Spinal cord (tissue), 10 donors: ENCODE measurements around the gene TP53I13. TPM values are rescaled to one million over a fixed set of nuclear protein-coding genes. Genes with fewer than 3 reads are reported as not detected.
"Not testable (repeated sequence)": the region's sequence is repeated elsewhere in the genome, so short reads cannot be mapped to it uniquely, and the experiment has no call there.

Experiments
- DNase-seq, 6 donors: peaks; one replicate each; pipeline versions ENCODE4 v3.0.0 to v3.0.0-alpha.2; 2013 to 2015; ENCODE audit warnings: low spot score in 6 of 6, low read depth in 4 of 6
- H3K27ac ChIP-seq: one replicate; pipeline ENCODE4 v1.5.1; 2013; ENCODE audit warnings: low read depth, low read length, control low read depth
- H3K27me3 ChIP-seq: one replicate; pipeline ENCODE4 v1.6.1; 2013; ENCODE audit warnings: low read length; ENCODE audit not compliant: control insufficient read depth, insufficient read depth
- H3K36me3 ChIP-seq: one replicate; pipeline ENCODE4 v1.6.1; 2013; ENCODE audit warnings: low read length; ENCODE audit not compliant: control insufficient read depth, insufficient read depth
- H3K4me1 ChIP-seq: one replicate; pipeline ENCODE4 v1.6.1; 2013; ENCODE audit warnings: low read length; ENCODE audit not compliant: control insufficient read depth, insufficient read depth
- H3K4me3 ChIP-seq: one replicate; pipeline ENCODE4 v1.5.1; 2013; ENCODE audit warnings: low read depth, low read length, control low read depth
- H3K9me3 ChIP-seq: one replicate; pipeline ENCODE4 v1.6.1; 2013; ENCODE audit warnings: low read length; ENCODE audit not compliant: control insufficient read depth, insufficient read depth
- WGBS: methylation state at CpG from one replicate; pipeline ENCODE4 v1.1.5; 2013; ENCODE audit warnings: missing lambda C conversion rate; ENCODE audit not compliant: insufficient coverage; 5-methylcytosine and 5-hydroxymethylcytosine counted together
- polyA plus RNA-seq, 2 donors: library from polyadenylated mRNA; unstranded; fragments of 120-200 nt; gene quantifications; one replicate each; pipeline ENCODE4 v1.2.1, GENCODE V29; 2013; ENCODE audit not compliant: insufficient read length in 2 of 2
- total RNA-seq, 2 donors: library from RNA; depleted of rRNA in 1 of 2; stranded (reverse); fragments of 120-200 nt in 1 of 2; fragments of >200 nt in 1 of 2; gene quantifications; one replicate each; pipeline versions ENCODE4 v1.2.3 to v1.2.4, GENCODE V29; 2013 to 2014
- donor health status: healthy.

The TP53I13 gene
- total and polyA plus RNA-seq, 4 donors: 12.9 to 37.9 (median 26.8) TPM

DNA sequence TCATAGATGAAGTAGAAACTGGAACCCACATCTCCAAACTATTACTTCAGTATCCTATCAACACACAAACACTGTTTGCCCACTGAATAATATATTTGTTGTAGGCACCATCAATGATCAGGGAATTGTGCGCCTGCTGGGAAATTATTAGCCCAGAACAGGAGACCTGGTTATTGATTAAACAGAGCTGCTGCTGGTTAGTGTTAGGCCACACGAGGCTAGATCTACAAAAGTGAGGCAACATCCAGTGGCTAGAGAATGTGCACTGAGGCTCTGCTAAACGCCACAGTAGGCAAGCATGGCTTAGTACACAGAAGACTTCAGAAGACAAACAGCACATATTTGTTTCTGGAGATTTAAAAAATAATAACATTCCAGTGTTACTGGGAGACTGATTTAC lies 12.7 kb upstream of the TP53I13 start:
- H3K27me3 ChIP-seq: no peaks in the 10 kb centered on the region
- H3K36me3 ChIP-seq: no peaks in the 10 kb centered on the region
- H3K4me3 ChIP-seq: no peak overlapping the region
- WGBS: 52% methylated on average over 2 of the region's 3 CpGs
- H3K9me3 ChIP-seq: no peaks in the 10 kb centered on the region
- H3K4me1 ChIP-seq: no peaks in the 10 kb centered on the region
- no peak overlapping the region for H3K27ac ChIP-seq
- no peak for DNase-seq

DNA sequence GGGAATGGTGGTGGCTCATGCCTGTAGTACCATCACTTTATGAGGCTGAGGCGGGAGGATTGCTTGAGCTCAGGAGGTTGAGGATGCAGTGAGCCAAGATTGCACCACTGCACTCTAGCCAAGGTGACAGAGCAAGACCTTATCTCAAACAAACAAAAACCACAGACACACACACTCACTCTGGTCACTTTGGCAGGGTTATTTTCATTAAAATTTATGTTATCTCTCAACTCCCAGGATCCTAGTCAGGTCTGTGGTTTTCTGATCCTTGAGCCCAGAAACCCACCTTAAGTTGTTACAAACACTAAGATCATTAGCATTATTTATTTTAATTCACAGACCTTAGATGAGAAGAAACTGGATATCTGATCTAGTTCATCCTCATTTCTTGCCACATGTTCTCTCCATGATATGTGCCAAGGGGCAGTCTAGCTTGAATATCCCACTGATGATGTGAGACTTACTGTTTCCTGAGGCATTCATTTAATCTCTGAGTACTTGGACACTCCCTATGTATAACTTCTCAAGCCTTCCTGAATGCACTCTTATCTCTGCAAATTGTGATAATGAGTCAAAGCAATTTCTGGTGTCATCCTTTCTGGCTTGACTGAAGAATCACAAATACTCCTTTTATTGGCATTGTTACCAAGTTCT lies 11.3 kb upstream of the TP53I13 start:
- H3K4me3 ChIP-seq: no peak overlapping the region
- H3K4me1 ChIP-seq: no peaks in the 10 kb centered on the region
- DNase-seq: no peak
- H3K9me3 ChIP-seq: no peaks in the 10 kb centered on the region
- H3K27ac ChIP-seq: no peak overlapping the region
- peaks cover 2% of the 10 kb centered on the region for H3K36me3 ChIP-seq
- WGBS: no CpG with 5 or more reads among the region's 1 CpG
- H3K27me3 ChIP-seq: peaks cover under 1% of the 10 kb centered on the region

DNA sequence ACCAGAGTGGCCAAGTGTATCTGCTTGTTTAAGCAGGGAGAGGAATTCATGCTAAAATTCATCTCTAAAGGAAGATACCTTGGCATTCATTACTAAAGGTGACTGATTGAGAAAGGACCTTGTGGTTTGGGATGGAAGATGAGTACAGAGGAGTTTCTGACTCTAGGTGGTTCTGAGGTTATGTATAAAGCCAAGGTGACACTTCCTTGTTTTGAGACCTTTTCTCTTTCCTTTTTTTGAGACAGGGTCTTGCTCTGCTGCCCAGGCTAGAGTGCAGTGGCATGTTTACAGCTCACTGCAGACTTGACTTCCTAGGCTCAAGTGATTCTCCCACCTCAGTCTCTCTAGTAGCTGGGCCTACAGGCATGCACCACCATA lies 10.8 kb upstream of the TP53I13 start:
- no peak overlapping the region for H3K27ac ChIP-seq

DNA sequence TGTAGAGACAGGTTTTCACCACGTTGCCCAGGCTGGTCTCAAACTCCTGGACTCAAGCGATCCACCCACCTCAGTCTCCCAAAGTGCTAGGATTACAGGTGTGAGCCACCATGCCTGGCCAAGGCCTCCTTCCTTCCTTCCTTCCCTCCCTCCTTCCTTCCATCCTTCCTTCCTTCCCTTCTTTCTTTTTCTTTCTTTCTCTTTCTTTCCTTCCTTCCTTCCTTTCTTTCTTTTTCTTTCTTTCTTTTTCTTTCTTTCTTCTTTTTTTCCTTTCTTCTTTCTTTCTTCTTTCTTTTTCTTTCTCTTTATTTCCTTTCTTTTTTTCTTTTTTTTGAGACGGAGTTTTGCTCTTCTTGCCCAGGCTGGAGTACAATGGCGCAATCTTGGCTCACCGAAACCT lies 10.4 kb upstream of the TP53I13 start:
- WGBS: 95% methylated on average over 3 of the region's 5 CpGs
- H3K4me1 ChIP-seq, DNase-seq, H3K27me3 ChIP-seq, H3K36me3 ChIP-seq, H3K4me3 ChIP-seq, H3K9me3 ChIP-seq, H3K27ac ChIP-seq: not testable (repeated sequence)

More for the DNA sequence above, 10.8 kb upstream of the TP53I13 start:
- Histone ChIP-seq H3K4me3 (no peak overlapping the region), H3K9me3 (no peaks in the 10 kb centered on the region), H3K27me3 (peaks cover 4% of the 10 kb centered on the region), H3K36me3 (peaks cover 5% of the 10 kb centered on the region), H3K4me1 (no peaks in the 10 kb centered on the region)
- DNase-seq: no peak

DNA sequence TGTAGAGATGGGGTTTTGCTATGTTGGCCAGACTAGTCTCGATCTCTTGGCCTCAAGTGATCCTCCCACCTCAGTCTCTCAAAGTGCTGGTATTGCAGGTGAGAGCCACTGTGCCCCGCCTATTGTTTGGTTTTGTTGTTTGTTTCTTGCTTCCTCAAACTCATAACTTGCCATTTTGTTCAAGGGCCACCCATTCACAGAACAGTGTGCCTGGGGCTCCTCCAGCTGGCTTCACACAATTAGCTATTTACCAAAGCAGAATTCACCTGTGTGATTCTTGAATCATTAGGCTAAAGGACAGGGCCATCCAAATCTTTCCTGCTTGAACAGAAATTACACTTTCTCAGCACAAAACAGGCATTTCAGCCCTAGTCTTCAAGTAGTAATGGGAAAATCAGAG lies 8.9 kb upstream of the TP53I13 start:
- no CpG with 5 or more reads among the region's 2 CpGs for WGBS

DNA sequence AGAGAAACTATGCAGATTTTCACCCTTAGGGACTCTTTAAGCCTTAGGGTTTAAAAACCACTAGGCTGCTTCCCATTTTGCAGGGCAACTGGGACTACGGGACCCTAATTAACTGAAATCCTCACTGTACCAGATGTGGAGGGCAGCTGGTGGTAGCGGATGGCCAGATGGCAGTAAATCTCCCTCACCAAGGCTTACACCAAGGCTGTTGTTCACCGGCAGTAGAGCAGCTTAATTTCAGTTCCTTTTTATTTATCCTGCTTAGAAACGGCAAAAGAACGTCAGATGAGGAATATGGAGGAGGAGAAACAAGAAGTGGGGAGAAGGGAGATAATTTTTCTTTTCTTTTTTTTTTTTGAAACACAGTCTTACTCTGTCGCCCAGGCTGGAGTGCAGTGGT lies 8.2 kb upstream of the TP53I13 start:
- Histone ChIP-seq H3K9me3 (no peaks in the 10 kb centered on the region), H3K36me3 (peaks cover 6% of the 10 kb centered on the region), H3K27me3 (peaks cover 19% of the 10 kb centered on the region), H3K4me3 (no peak overlapping the region), H3K27ac (no peak overlapping the region), H3K4me1 (peaks cover 6% of the 10 kb centered on the region)
- no CpG with 5 or more reads among the region's 6 CpGs for WGBS
- peak in 1 of 6 donors; percentile 59 for DNase-seq

More for the DNA sequence above, 8.9 kb upstream of the TP53I13 start:
- Histone ChIP-seq H3K36me3 (peaks cover 6% of the 10 kb centered on the region), H3K4me3 (no peak overlapping the region), H3K27ac (no peak overlapping the region), H3K27me3 (peaks cover 13% of the 10 kb centered on the region), H3K9me3 (no peaks in the 10 kb centered on the region), H3K4me1 (peaks cover 2% of the 10 kb centered on the region)
- DNase-seq: no peak

DNA sequence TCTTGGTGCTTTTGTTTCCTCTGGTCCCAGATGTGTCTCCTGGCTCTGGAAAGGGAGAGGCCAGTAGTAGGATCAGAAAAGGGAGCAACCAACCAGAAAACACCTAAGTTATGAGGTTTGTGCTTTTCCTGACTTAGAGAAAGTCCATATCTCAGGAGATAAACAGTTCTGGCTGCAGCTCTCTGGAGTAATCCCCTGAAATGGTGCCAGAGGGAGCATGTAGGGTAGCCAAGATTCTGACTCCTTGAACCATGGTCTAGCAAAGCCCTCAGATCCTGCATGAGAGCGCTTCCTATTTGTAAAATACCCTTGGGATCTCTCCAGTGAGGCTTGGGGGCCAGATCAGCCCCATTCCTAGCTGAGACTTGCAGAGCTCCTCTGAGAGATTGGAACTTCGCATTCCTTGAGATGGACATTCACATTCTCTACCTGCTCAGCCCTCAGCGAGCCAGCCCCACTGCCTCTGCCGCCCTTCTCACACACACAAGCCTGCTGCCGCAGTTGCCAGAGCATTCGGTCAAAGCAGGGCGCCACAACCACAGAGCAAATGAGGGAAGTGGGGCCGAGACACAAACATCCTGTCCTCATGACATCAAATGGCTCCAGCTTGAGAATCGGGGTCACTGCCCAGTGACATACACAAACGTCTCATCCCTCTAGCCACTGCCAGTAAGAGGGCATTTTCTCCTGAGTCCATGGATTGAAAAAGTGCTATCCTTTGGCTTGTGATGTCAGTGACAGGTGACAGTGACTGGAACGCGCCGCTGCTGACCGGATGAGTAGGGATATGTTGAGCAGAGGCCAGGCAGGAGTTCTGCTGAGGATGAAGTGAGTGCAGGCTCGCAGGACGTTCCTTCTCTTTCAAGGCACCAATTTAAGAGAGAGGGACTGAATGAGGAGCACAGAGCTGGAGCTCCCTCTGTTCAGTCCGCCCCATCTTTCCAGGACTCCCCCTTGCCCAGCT lies 6.7 kb upstream of the TP53I13 start:
- H3K4me3 ChIP-seq: no peak overlapping the region
- no peak for DNase-seq
- no peaks in the 10 kb centered on the region for H3K9me3 ChIP-seq
- peaks cover 17% of the 10 kb centered on the region for H3K4me1 ChIP-seq
- WGBS: 85% methylated on average over 17 of the region's 17 CpGs
- peaks cover 6% of the 10 kb centered on the region for H3K36me3 ChIP-seq
- no peak overlapping the region for H3K27ac ChIP-seq
- H3K27me3 ChIP-seq: peaks cover 32% of the 10 kb centered on the region

DNA sequence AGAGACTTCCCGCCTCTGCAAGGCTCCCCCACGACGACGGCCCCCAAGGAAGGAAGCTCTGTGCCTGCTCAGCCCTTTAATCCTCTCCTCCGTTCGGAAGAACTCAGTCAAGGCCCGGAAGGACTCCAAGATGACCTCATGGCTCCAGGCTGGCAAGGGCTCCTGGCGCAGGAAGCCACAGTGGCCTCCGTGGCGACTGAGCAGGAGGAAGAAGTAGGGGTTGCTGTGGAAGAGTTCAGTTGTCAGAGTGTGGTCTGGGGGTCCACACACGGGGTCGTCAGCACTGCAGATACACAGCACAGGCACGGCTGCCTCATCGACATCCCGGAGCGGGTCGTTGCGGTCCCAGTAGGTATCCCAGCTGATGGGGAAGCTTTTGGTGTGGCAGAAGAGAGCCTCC lies 5.9 kb upstream of the TP53I13 start:
- no peak overlapping the region for H3K4me3 ChIP-seq
- H3K27ac ChIP-seq: no peak overlapping the region
- WGBS: 81% methylated on average over 17 of the region's 18 CpGs
- no peaks in the 10 kb centered on the region for H3K9me3 ChIP-seq
- H3K4me1 ChIP-seq: peaks cover 24% of the 10 kb centered on the region
- H3K27me3 ChIP-seq: peaks cover 34% of the 10 kb centered on the region
- peaks cover 6% of the 10 kb centered on the region for H3K36me3 ChIP-seq
- no peak for DNase-seq

DNA sequence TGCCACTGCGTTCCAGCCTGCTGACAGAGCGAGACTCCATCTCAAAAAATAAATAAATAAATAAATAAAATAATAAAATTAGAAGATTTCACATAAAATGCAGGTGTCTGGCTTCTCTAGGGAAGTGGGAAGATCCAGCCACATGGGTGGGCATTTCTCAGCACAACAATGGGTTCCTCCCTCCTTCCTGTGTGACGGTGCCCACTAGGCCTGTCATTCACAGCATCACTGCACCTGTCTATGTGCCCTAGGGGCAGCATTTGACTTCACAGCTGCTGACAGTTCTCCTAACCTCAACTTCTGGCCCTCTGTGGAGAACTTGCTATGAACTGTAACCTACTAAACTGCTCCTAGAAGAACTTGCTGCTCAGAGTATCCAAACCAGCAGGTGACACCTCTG lies 4.7 kb upstream of the TP53I13 start:
- H3K36me3 ChIP-seq: peaks cover 6% of the 10 kb centered on the region
- no peak overlapping the region for H3K4me3 ChIP-seq
- no peak for DNase-seq
- no peaks in the 10 kb centered on the region for H3K9me3 ChIP-seq
- no peak overlapping the region for H3K27ac ChIP-seq
- peaks cover 34% of the 10 kb centered on the region for H3K4me1 ChIP-seq
- WGBS: 71% methylated on average over 1 of the region's 3 CpGs
- peaks cover 36% of the 10 kb centered on the region for H3K27me3 ChIP-seq
